Left lung (tissue), 10 donors: Measurements from ENCODE around the gene OTUD7B. TPM values are rescaled to one million over a fixed set of nuclear protein-coding genes. Genes with fewer than 3 reads are reported as not detected.

ENCODE experiments used
- ATAC-seq: fragments of 200-7000 bp; cut with Tn5 transposase; one replicate; pipeline ENCODE4 v1.9.1; 2020; ENCODE audit warnings: moderate library complexity
- DNase-seq, 4 donors: peaks; one replicate each; pipeline ENCODE4 v3.0.0-alpha.2; 2013 to 2020
- H3K27ac ChIP-seq, 2 donors: fragments of 200-600 bp; sonication (generic) in 1 of 2; one replicate each; pipeline versions ENCODE4 v1.5.0 to v1.8.0; 2020 to 2021
- H3K27me3 ChIP-seq, 2 donors: fragments of 200-600 bp; sonication (generic) in 1 of 2; one replicate each; pipeline versions ENCODE4 v1.5.0 to v1.8.0; 2020 to 2021
- H3K36me3 ChIP-seq, 2 donors: fragments of 200-600 bp; sonication (generic) in 1 of 2; one replicate each; pipeline versions ENCODE4 v1.5.0 to v1.8.0; 2020 to 2021
- H3K4me1 ChIP-seq, 2 donors: fragments of 200-600 bp; one replicate each; pipeline ENCODE4 v1.8.0; 2021
- H3K4me3 ChIP-seq, 2 donors: fragments of 200-600 bp; sonication (generic) in 1 of 2; one replicate each; pipeline versions ENCODE4 v1.5.0 to v1.8.0; 2020 to 2021; ENCODE audit warnings: mild to moderate bottlenecking in 1 of 2
- H3K9me3 ChIP-seq, 2 donors: fragments of 200-600 bp; sonication (generic) in 1 of 2; one replicate each; pipeline versions ENCODE4 v1.5.0 to v1.8.0; 2020 to 2021
- intact Hi-C, 2 donors: fragments of 100-400 bp; cut with DNase I; formaldehyde crosslinking; loops; one replicate each; pipeline versions ENCODE4 v1.11.2 to v1.14.2; 2022
- polyA plus RNA-seq, 6 donors: library from polyadenylated mRNA; unstranded; fragments of 120-200 nt; gene quantifications; one replicate each; pipeline ENCODE4 v1.2.1, GENCODE V29; 2013; ENCODE audit not compliant: insufficient read length in 6 of 6
- total RNA-seq, 2 donors: library from RNA; stranded (reverse); fragmentation: NEBNext Ultra II Directional; extraction: Animal tissue kit (Norgen Biotek cat#: 25700); gene quantifications; one replicate each; pipeline ENCODE4 v1.2.1, GENCODE V29; 2021
- TF ChIP-seq, protein P1 (sequence below), 2 donors: fragments of 200-600 bp; sonication (generic) in 1 of 2; IDR thresholded peaks; one replicate each; pipeline versions ENCODE4 v1.5.0 to v1.8.0; 2021; ENCODE audit warnings: antibody characterized with exemption in 2 of 2
- donor health status: DM: no; HTN: yes; CAD: no.
- donor health status: DM: no; HTN: no; CAD: no.

The OTUD7B gene
- total and polyA plus RNA-seq, 8 donors: 18.9 to 31.7 (median 20.4) TPM

DNA sequence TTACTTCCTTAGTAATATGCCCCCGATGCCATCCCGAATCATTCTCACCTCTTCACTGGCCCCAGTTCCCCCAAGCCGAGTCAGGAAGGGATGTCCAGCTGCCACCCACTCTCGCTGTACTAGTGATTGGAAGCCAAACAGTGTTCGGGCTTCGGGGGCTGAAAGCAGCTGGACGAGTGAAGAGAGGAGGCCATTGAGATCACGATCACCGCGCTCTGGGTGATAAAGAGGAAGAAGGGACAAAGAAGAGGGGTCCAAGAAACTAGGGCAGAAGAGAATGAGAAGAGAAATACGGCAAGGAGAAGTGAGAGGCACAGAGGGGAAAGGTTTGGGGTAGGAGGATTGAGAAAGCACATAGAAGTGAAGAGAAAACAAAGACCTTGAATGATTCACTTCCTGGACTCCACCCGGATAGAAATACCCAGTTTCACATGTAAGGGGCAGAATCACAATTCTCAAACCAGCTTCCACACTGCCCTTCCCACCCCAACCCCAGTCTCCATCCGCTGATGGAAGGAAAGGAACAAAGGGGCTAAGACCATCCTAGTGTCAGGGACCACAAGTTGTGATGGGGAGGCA is 79.2 kb downstream of the OTUD7B start:
- Histone ChIP-seq H3K27ac (peak overlapping the region in 1 of 2 donors; percentile 37), H3K27me3 (no peaks in the 10 kb centered on the region), H3K9me3 (no peaks in the 10 kb centered on the region), H3K4me3 (no peak overlapping the region), H3K36me3 (peaks cover 0 to 4% of the 10 kb centered on the region in 2 donors), H3K4me1 (peaks cover 4 to 47% of the 10 kb centered on the region in 2 donors)
- intact Hi-C loops: no loop called here
- ATAC-seq (no peak), DNase-seq (no peak)
- TF ChIP-seq, protein P1, sequence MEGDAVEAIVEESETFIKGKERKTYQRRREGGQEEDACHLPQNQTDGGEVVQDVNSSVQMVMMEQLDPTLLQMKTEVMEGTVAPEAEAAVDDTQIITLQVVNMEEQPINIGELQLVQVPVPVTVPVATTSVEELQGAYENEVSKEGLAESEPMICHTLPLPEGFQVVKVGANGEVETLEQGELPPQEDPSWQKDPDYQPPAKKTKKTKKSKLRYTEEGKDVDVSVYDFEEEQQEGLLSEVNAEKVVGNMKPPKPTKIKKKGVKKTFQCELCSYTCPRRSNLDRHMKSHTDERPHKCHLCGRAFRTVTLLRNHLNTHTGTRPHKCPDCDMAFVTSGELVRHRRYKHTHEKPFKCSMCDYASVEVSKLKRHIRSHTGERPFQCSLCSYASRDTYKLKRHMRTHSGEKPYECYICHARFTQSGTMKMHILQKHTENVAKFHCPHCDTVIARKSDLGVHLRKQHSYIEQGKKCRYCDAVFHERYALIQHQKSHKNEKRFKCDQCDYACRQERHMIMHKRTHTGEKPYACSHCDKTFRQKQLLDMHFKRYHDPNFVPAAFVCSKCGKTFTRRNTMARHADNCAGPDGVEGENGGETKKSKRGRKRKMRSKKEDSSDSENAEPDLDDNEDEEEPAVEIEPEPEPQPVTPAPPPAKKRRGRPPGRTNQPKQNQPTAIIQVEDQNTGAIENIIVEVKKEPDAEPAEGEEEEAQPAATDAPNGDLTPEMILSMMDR (IDR thresholded peaks at IDR 0.05): no peak

DNA sequence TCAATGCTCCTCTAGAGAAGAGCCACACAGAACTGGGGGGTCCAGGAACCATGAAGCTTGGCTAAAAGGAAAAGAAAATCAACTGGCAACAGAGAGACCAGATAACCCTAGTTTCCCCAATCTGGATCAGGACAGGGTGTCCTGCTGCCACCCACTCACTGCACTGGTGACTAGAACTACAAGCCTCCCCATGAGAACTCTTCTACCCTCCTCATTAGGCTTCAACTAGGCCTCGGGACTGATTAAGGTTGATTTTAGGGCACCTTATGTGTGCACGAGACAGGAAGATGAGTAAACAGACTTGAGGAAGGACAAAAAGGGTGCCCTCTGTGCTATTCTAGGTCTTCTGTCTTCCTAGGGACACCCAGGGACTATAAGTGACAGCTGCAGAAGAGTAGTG is 80.7 kb downstream of the OTUD7B start:
- ATAC-seq: no peak
- H3K4me1 ChIP-seq: peaks cover 7 to 52% of the 10 kb centered on the region in 2 donors
- H3K27ac ChIP-seq: no peak overlapping the region

DNA sequence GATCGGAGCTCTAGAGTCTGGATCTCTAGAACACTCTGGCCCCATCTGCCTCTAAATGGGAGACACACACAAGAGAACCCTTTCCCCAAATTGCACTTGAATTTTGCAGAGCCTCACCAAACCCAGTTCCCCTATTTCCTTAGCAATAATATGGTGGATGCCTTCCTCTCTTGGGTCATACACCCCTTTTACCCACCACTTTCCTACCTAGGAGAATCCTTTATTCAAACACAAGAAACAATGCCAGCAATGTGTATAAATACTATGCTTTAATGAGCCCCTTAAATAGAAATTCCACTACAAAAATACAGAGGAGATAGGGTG is 82.2 kb downstream of the OTUD7B start:
- TF ChIP-seq, protein P1 (IDR thresholded peaks at IDR 0.05): no peak
- H3K4me3 ChIP-seq: peak overlapping the region; percentile 80 to 89
- intact Hi-C loops: no loop called here
- peak overlapping the region; percentile 96 to 98 for H3K27ac ChIP-seq
- peaks cover 0 to 33% of the 10 kb centered on the region in 2 donors for H3K36me3 ChIP-seq
- H3K27me3 ChIP-seq: no peaks in the 10 kb centered on the region
- H3K4me1 ChIP-seq: peaks cover 7 to 57% of the 10 kb centered on the region in 2 donors
- DNase-seq (no peak), ATAC-seq (no peak)
- no peaks in the 10 kb centered on the region for H3K9me3 ChIP-seq

More for the DNA sequence above, 80.7 kb downstream of the OTUD7B start:
- TF ChIP-seq, protein P1 (IDR thresholded peaks at IDR 0.05): no peak
- Histone ChIP-seq H3K9me3 (no peaks in the 10 kb centered on the region), H3K4me3 (no peak overlapping the region), H3K27me3 (no peaks in the 10 kb centered on the region), H3K36me3 (peaks cover 0 to 18% of the 10 kb centered on the region in 2 donors)
- intact Hi-C loops: no loop called here
- no peak for DNase-seq

DNA sequence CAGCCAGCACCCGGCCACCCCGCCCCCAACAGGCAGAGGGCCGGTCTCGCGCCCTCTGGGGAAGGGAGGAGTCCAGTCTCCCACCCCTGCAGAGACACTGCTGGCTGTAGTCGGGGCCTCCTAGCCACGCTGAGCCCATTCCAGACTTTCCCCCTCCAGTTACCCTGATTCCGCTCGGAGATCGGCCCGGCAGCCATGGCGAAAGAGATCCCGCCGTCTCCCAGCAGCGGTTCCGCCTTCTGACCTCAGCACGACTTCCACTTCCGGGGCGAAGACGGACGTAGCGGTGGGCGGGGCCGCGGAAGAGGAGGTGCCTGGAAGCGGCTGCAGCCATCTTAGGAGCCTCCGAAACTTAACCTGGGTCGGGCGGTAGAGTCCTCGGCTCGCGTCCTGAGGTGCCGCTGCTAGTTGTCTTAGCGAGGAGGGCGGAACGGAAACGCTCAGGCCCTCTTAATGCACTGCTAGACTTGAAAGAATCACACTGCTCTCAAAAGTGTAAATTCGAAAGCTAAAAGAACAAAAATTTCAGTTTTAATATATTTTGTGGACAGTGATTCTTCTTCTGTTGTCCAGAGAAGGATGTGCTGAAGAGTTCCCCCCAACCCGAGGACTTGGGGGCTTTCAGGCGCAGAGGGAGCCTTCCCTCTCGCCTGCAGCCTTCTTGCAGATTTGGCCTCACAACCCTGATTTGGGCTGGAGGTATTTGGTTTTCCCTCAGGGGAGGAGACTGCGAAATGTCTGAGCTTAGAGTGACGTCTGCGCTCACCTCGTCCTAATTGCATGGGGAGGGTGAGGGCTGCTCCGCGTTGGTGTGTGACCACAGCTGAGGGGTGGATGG is 82.7 kb downstream of the OTUD7B start, which contains the start of gene SF3B4:
SF3B4 (minus strand) TSS at position 241 of the 838 bp plus-strand sequence; CDS start at position 197, 44 bp downstream.
- intact Hi-C loops: no loop called here
- peak; percentile 94 to 98 (median 96) for DNase-seq
- no peaks in the 10 kb centered on the region for H3K9me3 ChIP-seq
- peaks cover 0 to 39% of the 10 kb centered on the region in 2 donors for H3K36me3 ChIP-seq
- H3K4me1 ChIP-seq: peaks cover 7 to 57% of the 10 kb centered on the region in 2 donors
- peak within 1 kb of the TSS; percentile 96 to 98 for H3K27ac ChIP-seq
- peak; percentile 100 for ATAC-seq
- peak within 1 kb of the TSS; percentile 80 to 89 for H3K4me3 ChIP-seq
- H3K27me3 ChIP-seq: no peaks in the 10 kb centered on the region
- TF ChIP-seq, protein P1 (IDR thresholded peaks at IDR 0.05): no peak

DNA sequence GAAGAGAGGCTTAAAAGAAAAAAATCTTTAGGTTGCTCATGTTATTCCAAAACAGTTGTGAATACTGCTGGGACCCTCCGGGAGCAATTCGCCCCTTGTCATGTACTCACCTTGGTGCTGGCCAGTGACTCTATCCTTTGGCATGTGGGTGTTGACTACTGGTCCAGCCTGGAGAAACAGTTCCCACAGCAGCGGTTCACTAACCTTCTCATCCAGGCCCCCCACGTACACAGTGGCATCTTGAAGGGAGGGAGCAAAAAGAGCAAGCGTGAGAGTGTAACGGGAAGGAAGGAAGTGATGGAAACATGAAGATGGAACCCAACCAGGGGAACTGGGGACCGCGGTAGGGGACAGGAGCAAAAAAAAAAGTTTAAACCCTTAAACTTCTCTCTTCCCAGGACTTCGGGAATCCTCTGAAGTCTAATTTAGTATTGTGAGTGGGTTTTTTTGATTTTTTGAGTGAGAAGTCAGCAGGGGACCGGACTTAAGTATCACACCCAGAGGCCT is 83.4 kb downstream of the OTUD7B start:
- TF ChIP-seq, protein P1 (IDR thresholded peaks at IDR 0.05): no peak
- peaks cover 7 to 56% of the 10 kb centered on the region in 2 donors for H3K4me1 ChIP-seq
- H3K4me3 ChIP-seq: peak overlapping the region; percentile 80 to 89
- H3K27me3 ChIP-seq: no peaks in the 10 kb centered on the region
- intact Hi-C loops: no loop called here
- H3K27ac ChIP-seq: peak overlapping the region; percentile 96 to 98
- H3K36me3 ChIP-seq: peaks cover 0 to 46% of the 10 kb centered on the region in 2 donors
- no peaks in the 10 kb centered on the region for H3K9me3 ChIP-seq
- DNase-seq: no peak
- no peak for ATAC-seq
